ENCODE data around the gene DPYSL5.

Gene DPYSL5

DNA sequence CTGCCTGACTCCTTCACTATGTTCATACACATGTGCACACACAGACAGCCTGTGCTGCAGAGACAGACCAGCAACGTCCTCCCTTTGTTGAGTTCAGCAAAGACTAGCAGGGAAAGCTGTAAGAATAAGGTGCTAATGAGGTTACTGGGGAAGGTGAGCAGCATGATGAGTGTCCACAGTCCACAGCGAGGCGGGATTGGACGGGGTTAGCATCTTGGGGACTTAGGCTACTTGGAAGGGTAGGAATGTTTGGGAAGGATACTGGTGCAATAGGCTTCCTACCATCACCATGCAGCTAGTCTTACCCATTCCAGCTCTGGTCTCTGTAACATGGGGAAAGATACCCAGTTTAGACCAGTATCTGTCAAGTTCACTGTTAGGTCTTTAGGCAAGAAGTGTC lies 41.9 kb downstream of the DPYSL5 start:
- H3K36me3 ChIP-seq (ENCODE audit: control insufficient read depth, insufficient read depth, low read length) = no peaks in the 10 kb centered on the region

DNA sequence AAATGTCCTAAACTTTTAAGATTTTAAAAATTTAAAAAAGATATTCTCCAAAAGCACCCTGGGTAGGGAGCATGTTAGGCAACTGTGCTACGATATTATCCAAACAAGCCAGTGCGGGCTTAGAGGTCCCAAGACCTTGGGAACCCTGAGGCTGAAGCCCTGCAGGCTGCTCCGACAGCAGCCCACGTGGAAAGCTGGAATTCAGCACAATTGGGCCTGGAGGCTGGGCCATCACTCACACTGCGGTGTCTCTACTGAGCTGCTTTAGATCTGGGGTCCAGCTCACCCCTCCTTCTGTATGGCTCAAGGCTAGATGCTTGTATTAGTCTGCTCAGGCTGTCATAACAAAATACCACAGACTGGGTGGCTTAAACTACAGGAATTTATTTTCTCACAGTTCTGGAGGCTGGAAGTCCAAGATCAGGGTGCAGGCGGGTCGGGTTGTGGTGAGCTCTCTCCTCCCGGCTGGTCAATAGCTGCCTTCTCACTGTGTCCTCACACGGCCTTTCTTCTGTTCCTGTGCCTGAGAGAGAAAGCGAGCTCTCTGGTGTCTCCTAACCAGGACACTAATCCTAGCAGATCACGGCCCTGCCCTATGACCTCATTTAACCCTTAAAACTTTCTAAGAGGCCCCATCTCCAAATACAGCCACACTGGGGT lies 42.5 kb downstream of the DPYSL5 start:
- 87 to 88% methylated on average over 10 of the region's 11 CpGs for WGBS, 2 experiments (ENCODE audit: insufficient coverage in 2 of 2)
- Histone ChIP-seq H3K27ac (ENCODE audit: low read depth, low read length, severe bottlenecking) (no peak overlapping the region), H3K9me3 (ENCODE audit: control insufficient read depth, low read length) (peaks cover 3% of the 10 kb centered on the region), H3K4me3 (ENCODE audit: extremely low read depth, insufficient read depth, low read length, poor library complexity, severe bottlenecking) (no peak overlapping the region), H3K4me1 (ENCODE audit: control insufficient read depth, insufficient read depth, low read length, poor library complexity, severe bottlenecking) (no peaks in the 10 kb centered on the region), H3K36me3 (ENCODE audit: control insufficient read depth, insufficient read depth, low read length) (no peaks in the 10 kb centered on the region)

More for the DNA sequence above, 41.9 kb downstream of the DPYSL5 start:
- Histone ChIP-seq H3K9me3 (ENCODE audit: control insufficient read depth, low read length) (no peaks in the 10 kb centered on the region), H3K27ac (ENCODE audit: low read depth, low read length, severe bottlenecking) (no peak overlapping the region), H3K4me3 (ENCODE audit: extremely low read depth, insufficient read depth, low read length, poor library complexity, severe bottlenecking) (no peak overlapping the region), H3K4me1 (ENCODE audit: control insufficient read depth, insufficient read depth, low read length, poor library complexity, severe bottlenecking) (no peaks in the 10 kb centered on the region)
- 100% methylated on average over 1 to 4 of the region's 4 CpGs for WGBS, 2 experiments (ENCODE audit: insufficient coverage in 2 of 2)

DNA sequence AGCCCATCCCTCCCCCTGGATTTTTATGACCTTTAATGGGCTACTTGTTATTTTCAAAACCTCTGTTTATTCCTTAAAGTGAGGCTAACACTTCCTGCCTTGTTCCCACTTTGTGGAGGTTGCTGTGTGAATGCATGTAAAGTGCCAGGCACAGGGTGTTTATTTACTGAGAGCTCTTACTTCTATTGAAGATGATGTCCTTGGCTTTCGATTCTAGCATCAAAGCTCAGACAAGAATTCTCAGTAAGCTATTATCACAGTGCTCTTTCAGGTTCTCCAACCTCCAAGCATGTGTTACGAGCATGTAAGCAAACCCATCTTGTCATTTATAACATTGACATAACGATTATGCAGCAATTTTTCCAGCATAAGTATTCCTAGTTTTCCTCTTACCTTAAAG lies 44.2 kb downstream of the DPYSL5 start:
- H3K27ac ChIP-seq (ENCODE audit: low read depth, low read length, severe bottlenecking) = no peak overlapping the region
- no peaks in the 10 kb centered on the region for H3K36me3 ChIP-seq (ENCODE audit: control insufficient read depth, insufficient read depth, low read length)
- H3K4me1 ChIP-seq (ENCODE audit: control insufficient read depth, insufficient read depth, low read length, poor library complexity, severe bottlenecking) = no peaks in the 10 kb centered on the region
- H3K9me3 ChIP-seq (ENCODE audit: control insufficient read depth, low read length) = peaks cover 3% of the 10 kb centered on the region
- H3K4me3 ChIP-seq (ENCODE audit: extremely low read depth, insufficient read depth, low read length, poor library complexity, severe bottlenecking) = no peak overlapping the region
- 92 to 100% methylated on average over 3 of the region's 3 CpGs for WGBS, 2 experiments (ENCODE audit: insufficient coverage in 2 of 2)

DNA sequence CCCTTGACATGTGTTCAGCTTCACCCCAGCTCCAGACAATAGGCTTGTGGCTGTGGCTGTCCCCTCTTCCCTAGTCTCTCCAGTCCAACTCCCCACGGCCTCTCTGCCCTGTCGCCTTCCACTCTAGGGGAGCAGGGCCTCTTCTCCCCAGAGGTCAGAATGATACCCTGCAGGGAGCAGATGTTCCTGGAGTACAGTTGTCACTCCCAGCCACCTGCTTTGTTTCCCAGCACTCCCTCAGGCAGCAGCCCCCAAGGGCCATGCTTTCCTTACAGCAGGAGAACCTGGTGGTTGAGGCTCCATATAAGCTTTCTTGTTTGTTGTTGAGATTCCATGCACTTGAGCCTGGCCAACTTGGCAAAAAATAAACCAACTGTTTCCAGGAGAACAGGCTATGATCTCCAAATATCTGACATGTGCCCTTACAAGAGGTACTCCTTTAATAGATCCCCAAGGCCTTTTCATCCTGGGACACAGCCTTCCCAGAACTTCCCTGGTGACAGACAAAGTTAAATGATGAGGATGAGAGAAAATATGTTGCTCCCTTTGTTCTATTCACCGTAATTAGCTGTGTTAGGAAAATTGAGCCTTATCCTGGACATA lies 45.1 kb downstream of the DPYSL5 start:
- no peaks in the 10 kb centered on the region for H3K36me3 ChIP-seq (ENCODE audit: control insufficient read depth, insufficient read depth, low read length)

DNA sequence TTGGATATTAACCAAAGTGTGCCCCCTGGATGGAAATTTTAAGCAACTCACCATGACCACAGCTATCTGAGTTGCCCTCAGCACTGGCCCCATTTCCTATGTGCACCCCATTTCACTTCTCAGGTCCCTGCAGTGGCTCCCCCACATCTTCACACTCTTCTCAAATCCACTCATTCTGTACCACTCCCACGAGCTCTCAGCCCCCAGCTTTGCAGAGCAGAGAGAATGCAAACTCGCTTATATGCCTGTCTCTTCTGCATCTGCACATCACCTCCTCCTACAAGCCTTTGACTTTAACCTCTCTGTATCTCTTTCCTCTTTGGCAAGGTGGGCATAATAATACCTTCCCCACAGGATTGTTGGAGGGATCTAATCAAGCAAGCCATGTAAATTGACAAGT lies 46.2 kb downstream of the DPYSL5 start:
- no peaks in the 10 kb centered on the region for H3K4me1 ChIP-seq (ENCODE audit: control insufficient read depth, insufficient read depth, low read length, poor library complexity, severe bottlenecking)
- H3K9me3 ChIP-seq (ENCODE audit: control insufficient read depth, low read length) = peaks cover 3% of the 10 kb centered on the region
- no peak overlapping the region for H3K27ac ChIP-seq (ENCODE audit: low read depth, low read length, severe bottlenecking)
- WGBS, 2 experiments (ENCODE audit: insufficient coverage in 2 of 2) = 84 to 100% methylated on average over 1 to 2 of the region's 2 CpGs
- H3K36me3 ChIP-seq (ENCODE audit: control insufficient read depth, insufficient read depth, low read length) = no peaks in the 10 kb centered on the region
- no peak overlapping the region for H3K4me3 ChIP-seq (ENCODE audit: extremely low read depth, insufficient read depth, low read length, poor library complexity, severe bottlenecking)

More for the DNA sequence above, 45.1 kb downstream of the DPYSL5 start:
- Histone ChIP-seq H3K4me1 (ENCODE audit: control insufficient read depth, insufficient read depth, low read length, poor library complexity, severe bottlenecking) (no peaks in the 10 kb centered on the region), H3K9me3 (ENCODE audit: control insufficient read depth, low read length) (peaks cover 3% of the 10 kb centered on the region), H3K4me3 (ENCODE audit: extremely low read depth, insufficient read depth, low read length, poor library complexity, severe bottlenecking) (no peak overlapping the region), H3K27ac (ENCODE audit: low read depth, low read length, severe bottlenecking) (no peak overlapping the region)
- 60 to 94% methylated on average over 1 to 3 of the region's 3 CpGs for WGBS, 2 experiments (ENCODE audit: insufficient coverage in 2 of 2)

- no peak overlapping the region for H3K27ac ChIP-seq (ENCODE audit: low read depth, low read length, severe bottlenecking)
- WGBS, 2 experiments (ENCODE audit: insufficient coverage in 2 of 2) = no CpG with 5 or more reads among the region's 3 CpGs
- H3K4me3 ChIP-seq (ENCODE audit: extremely low read depth, insufficient read depth, low read length, poor library complexity, severe bottlenecking) = no peak overlapping the region
- H3K36me3 ChIP-seq (ENCODE audit: control insufficient read depth, insufficient read depth, low read length) = no peaks in the 10 kb centered on the region
- H3K9me3 ChIP-seq (ENCODE audit: control insufficient read depth, low read length) = peaks cover 3% of the 10 kb centered on the region
- peaks cover 5% of the 10 kb centered on the region for H3K4me1 ChIP-seq (ENCODE audit: control insufficient read depth, insufficient read depth, low read length, poor library complexity, severe bottlenecking)
Observed at GRCh38 chr2:26897807-26898479, 50.0 kb downstream of the DPYSL5 start.

- Histone ChIP-seq H3K36me3 (ENCODE audit: control insufficient read depth, insufficient read depth, low read length) (no peaks in the 10 kb centered on the region), H3K27ac (ENCODE audit: low read depth, low read length, severe bottlenecking) (no peak overlapping the region), H3K4me1 (ENCODE audit: control insufficient read depth, insufficient read depth, low read length, poor library complexity, severe bottlenecking) (peaks cover 5% of the 10 kb centered on the region), H3K4me3 (ENCODE audit: extremely low read depth, insufficient read depth, low read length, poor library complexity, severe bottlenecking) (no peak overlapping the region), H3K9me3 (ENCODE audit: control insufficient read depth, low read length) (peaks cover 3% of the 10 kb centered on the region)
- 94 to 97% methylated on average over 10 to 12 of the region's 15 CpGs for WGBS, 2 experiments (ENCODE audit: insufficient coverage in 2 of 2)
Observed at GRCh38 chr2:26898480-26899078, 50.6 kb downstream of the DPYSL5 start.

GRCh38 chr2:26899500-26900164 lies 51.7 kb downstream of the DPYSL5 start:
- peaks cover 5% of the 10 kb centered on the region for H3K4me1 ChIP-seq (ENCODE audit: control insufficient read depth, insufficient read depth, low read length, poor library complexity, severe bottlenecking)
- H3K36me3 ChIP-seq (ENCODE audit: control insufficient read depth, insufficient read depth, low read length) = no peaks in the 10 kb centered on the region
- no peak overlapping the region for H3K4me3 ChIP-seq (ENCODE audit: extremely low read depth, insufficient read depth, low read length, poor library complexity, severe bottlenecking)
- H3K9me3 ChIP-seq (ENCODE audit: control insufficient read depth, low read length) = peaks cover 3% of the 10 kb centered on the region
- no peak overlapping the region for H3K27ac ChIP-seq (ENCODE audit: low read depth, low read length, severe bottlenecking)
- 90% methylated on average over 4 of the region's 6 CpGs for WGBS, 2 experiments (ENCODE audit: insufficient coverage in 2 of 2)

GRCh38 chr2:26900831-26901321 lies 52.9 kb downstream of the DPYSL5 start:
- Histone ChIP-seq H3K36me3 (ENCODE audit: control insufficient read depth, insufficient read depth, low read length) (no peaks in the 10 kb centered on the region), H3K4me3 (ENCODE audit: extremely low read depth, insufficient read depth, low read length, poor library complexity, severe bottlenecking) (no peak overlapping the region), H3K9me3 (ENCODE audit: control insufficient read depth, low read length) (no peaks in the 10 kb centered on the region), H3K27ac (ENCODE audit: low read depth, low read length, severe bottlenecking) (no peak overlapping the region), H3K4me1 (ENCODE audit: control insufficient read depth, insufficient read depth, low read length, poor library complexity, severe bottlenecking) (peaks cover 5% of the 10 kb centered on the region)
- WGBS, 2 experiments (ENCODE audit: insufficient coverage in 2 of 2) = 90 to 91% methylated on average over 5 to 7 of the region's 8 CpGs

All from mesodermal cell (in vitro differentiated cells).